IMR-90 (cell line): ENCODE results near the gene EXOC6. TPM values are rescaled to one million over a fixed set of nuclear protein-coding genes. Genes with fewer than 3 reads are reported as not detected.
A peak's percentile ranks its signal among the peaks of the same experiment; 100 is the strongest.

Experiments used
- ATAC-seq: fragments of 200-7000 bp; cut with Tn5 transposase; 2 replicates; pipeline ENCODE4 v1.9.1; 2020; ENCODE audit warnings: low read depth, mild to moderate bottlenecking, moderate library complexity
- BruUV-seq: library from RNA; stranded (reverse); fragments of 400-500 nt; replicated peaks from 2 replicates; lab custom pipeline; 2021; lab: Mats Ljungman, UMichigan
- CTCF ChIA-PET: fragments of 300-600 bp; formaldehyde crosslinking; extraction: SDS; loops from one replicate; lab custom pipeline; 2021; ENCODE audit warnings: antibody characterized with exemption; lab: Yijun Ruan, JAX
- POLR2A ChIA-PET: fragments of 300-600 bp; sonication (Branson Sonifier 250); formaldehyde crosslinking; loops from one replicate; lab custom pipeline; 2022; ENCODE audit warnings: antibody characterized with exemption; ENCODE audit not compliant: unreplicated experiment; lab: Charles Lee
- DNase-seq: peaks from one replicate; pipeline ENCODE4 v3.0.0; 2013
- H2AFZ ChIP-seq: replicated peaks from 2 replicates; pipeline ENCODE3; 2013; ENCODE audit warnings: low read length, mild to moderate bottlenecking; ENCODE audit not compliant: poor library complexity
- H2AK5ac ChIP-seq: 2 replicates; pipeline ENCODE4 v1.6.1; 2013; ENCODE audit warnings: low read depth, low read length, inconsistent platforms
- H2AK9ac ChIP-seq: replicated peaks from 2 replicates; pipeline ENCODE3; 2013; ENCODE audit warnings: mild to moderate bottlenecking, low read depth, low read length, moderate library complexity; ENCODE audit not compliant: poor library complexity
- H2BK120ac ChIP-seq: 2 replicates; pipeline ENCODE4 v1.6.1; 2013; ENCODE audit warnings: low read depth, low read length, inconsistent platforms
- H2BK15ac ChIP-seq: 3 replicates; pipeline ENCODE4 v1.6.1; 2013; ENCODE audit warnings: low read depth, low read length, inconsistent platforms
- H2BK20ac ChIP-seq: 2 replicates; pipeline ENCODE4 v1.6.1; 2013; ENCODE audit warnings: low read depth, mild to moderate bottlenecking, inconsistent platforms, low read length, moderate library complexity
- H2BK5ac ChIP-seq: 2 replicates; pipeline ENCODE4 v1.6.1; 2013; ENCODE audit warnings: mild to moderate bottlenecking, low read depth, low read length, inconsistent platforms; ENCODE audit not compliant: poor library complexity, severe bottlenecking
- H3K14ac ChIP-seq: replicated peaks from 2 replicates; pipeline ENCODE4 v1.6.1; 2013; ENCODE audit warnings: low read depth, low read length, inconsistent platforms
- H3K18ac ChIP-seq: 2 replicates; pipeline ENCODE4 v1.6.1; 2013; ENCODE audit warnings: low read depth, low read length, control low read depth
- H3K23ac ChIP-seq: 2 replicates; pipeline ENCODE4 v1.6.1; 2013; ENCODE audit warnings: low read depth, low read length, inconsistent platforms
- H3K27ac ChIP-seq: 2 replicates; pipeline ENCODE4 v1.5.1; 2013; ENCODE audit warnings: mild to moderate bottlenecking, control low read depth, low read length; ENCODE audit not compliant: insufficient read depth
- H3K27me3 ChIP-seq: 2 replicates; pipeline ENCODE4 v1.6.1; 2013; ENCODE audit warnings: low read length; ENCODE audit not compliant: control insufficient read depth, insufficient read depth
- H3K36me3 ChIP-seq: 2 replicates; pipeline ENCODE4 v1.6.1; 2013; ENCODE audit warnings: low read length, mixed read lengths; ENCODE audit not compliant: control insufficient read depth, insufficient read depth
- H3K4ac ChIP-seq: 2 replicates; pipeline ENCODE4 v1.6.1; 2013; ENCODE audit warnings: low read depth, low read length, inconsistent platforms
- H3K4me1 ChIP-seq: 2 replicates; pipeline ENCODE4 v1.6.1; 2013; ENCODE audit warnings: low read length, mixed read lengths; ENCODE audit not compliant: control insufficient read depth, insufficient read depth
- H3K4me2 ChIP-seq: 2 replicates; pipeline ENCODE4 v1.6.1; 2013; ENCODE audit warnings: low read depth, mild to moderate bottlenecking, control low read depth, low read length, moderate library complexity
- H3K4me3 ChIP-seq: 2 replicates; pipeline ENCODE4 v1.5.1; 2013; ENCODE audit warnings: low read depth, mild to moderate bottlenecking, control low read depth, low read length, moderate library complexity; ENCODE audit not compliant: insufficient read depth
- H3K56ac ChIP-seq: 2 replicates; pipeline ENCODE4 v1.6.1; 2013; ENCODE audit warnings: low read length, inconsistent platforms; ENCODE audit not compliant: insufficient read depth; ENCODE audit errors: extremely low read depth
- H3K79me1 ChIP-seq, 2 experiments: 2 replicates each; pipeline ENCODE4 v1.6.1; 2013; ENCODE audit warnings: low read length in 2 of 2, inconsistent platforms in 1 of 2, low read depth in 1 of 2
- H3K9ac ChIP-seq: 2 replicates; pipeline ENCODE4 v1.6.1; 2013; ENCODE audit warnings: low read depth, low read length, control low read depth
- H3K9me1 ChIP-seq: 2 replicates; pipeline ENCODE4 v1.6.1; 2013; ENCODE audit warnings: low read length, inconsistent platforms; ENCODE audit not compliant: insufficient read depth
- H3K9me3 ChIP-seq: 2 replicates; pipeline ENCODE4 v1.6.1; 2013; ENCODE audit warnings: low read length; ENCODE audit not compliant: control insufficient read depth, insufficient read depth
- H4K20me1 ChIP-seq: 2 replicates; pipeline ENCODE4 v1.6.1; 2013; ENCODE audit warnings: low read length, inconsistent platforms; ENCODE audit not compliant: insufficient read depth
- H4K5ac ChIP-seq: 2 replicates; pipeline ENCODE4 v1.6.1; 2013; ENCODE audit warnings: mild to moderate bottlenecking, low read depth, low read length, control low read depth
- H4K8ac ChIP-seq, 2 experiments: 2 replicates each; pipeline ENCODE4 v1.6.1; 2013; ENCODE audit warnings: low read depth in 2 of 2, low read length in 2 of 2, control low read depth in 1 of 2, inconsistent platforms in 1 of 2
- H4K91ac ChIP-seq: 2 replicates; pipeline ENCODE4 v1.6.1; 2013; ENCODE audit warnings: low read depth, low read length, inconsistent platforms; ENCODE audit not compliant: insufficient read depth
- BHLHE40 ChIP-seq: fragments of 150-350 bp; IDR thresholded peaks from 2 replicates; pipeline ENCODE4 v1.6.1; 2016; ENCODE audit warnings: mild to moderate bottlenecking, low read depth, low read length
- CEBPB ChIP-seq: IDR thresholded peaks from 2 replicates; pipeline ENCODE4 v1.6.1; 2012; ENCODE audit warnings: low read depth, low read length, improper control_type of control experiment
- CHD1 ChIP-seq: IDR thresholded peaks from 2 replicates; pipeline ENCODE4 v1.6.1; 2012; ENCODE audit warnings: low read depth, low read length, improper control_type of control experiment
- FOS ChIP-seq: fragments of 150-350 bp; IDR thresholded peaks from 2 replicates; pipeline ENCODE4 v1.6.1; 2016; ENCODE audit warnings: low read depth, low read length
- MAFK ChIP-seq: IDR thresholded peaks from 2 replicates; pipeline ENCODE4 v1.6.1; 2012; ENCODE audit warnings: low read depth, low read length, improper control_type of control experiment
- MAZ ChIP-seq: IDR thresholded peaks from 2 replicates; pipeline ENCODE4 v1.6.1; 2012; ENCODE audit warnings: low read depth, mild to moderate bottlenecking, low read length, improper control_type of control experiment, moderate library complexity, borderline replicate concordance
- MXI1 ChIP-seq: IDR thresholded peaks from 2 replicates; pipeline ENCODE4 v1.6.1; 2012; ENCODE audit warnings: low read depth, mild to moderate bottlenecking, low read length, moderate library complexity, borderline replicate concordance
- NFE2L2 ChIP-seq: fragments of 150-350 bp; IDR thresholded peaks from 2 replicates; pipeline ENCODE4 v1.6.1; 2016; ENCODE audit warnings: low read depth, mild to moderate bottlenecking, low read length
- POLR2A ChIP-seq: IDR thresholded peaks from 2 replicates; pipeline ENCODE4 v1.6.1; 2012; ENCODE audit warnings: mild to moderate bottlenecking, low read depth, low read length
- RAD21 ChIP-seq: IDR thresholded peaks from 2 replicates; pipeline ENCODE4 v1.6.1; 2012; ENCODE audit warnings: low read length, improper control_type of control experiment
- RCOR1 ChIP-seq: IDR thresholded peaks from 2 replicates; pipeline ENCODE4 v1.6.1; 2012; ENCODE audit warnings: mild to moderate bottlenecking, low read length, improper control_type of control experiment; ENCODE audit not compliant: insufficient replicate concordance
- RFX5 ChIP-seq: IDR thresholded peaks from 2 replicates; pipeline ENCODE4 v1.8.0; 2012; ENCODE audit warnings: low read depth, mild to moderate bottlenecking, low read length, moderate library complexity
- SMC3 ChIP-seq: fragments of 150-350 bp; IDR thresholded peaks from 2 replicates; pipeline ENCODE4 v1.6.1; 2016; ENCODE audit warnings: low read depth, mild to moderate bottlenecking, antibody characterized with exemption, low read length, moderate library complexity
- WGBS, 2 experiments: methylation state at CpG; one replicate each; pipeline versions ENCODE4 v1.1.5 to v1.1.7; 2013; ENCODE audit warnings: missing lambda C conversion rate in 2 of 2; ENCODE audit not compliant: insufficient read length in 1 of 2; ENCODE audit errors: extremely low coverage in 2 of 2; 5-methylcytosine and 5-hydroxymethylcytosine counted together
- dilution Hi-C: fragments of 300-500 bp; cut with HindIII; formaldehyde crosslinking; loops from one replicate; pipeline ENCODE4 v1.14.3; 2018; ENCODE audit warnings: low sequenced_read_pairs; ENCODE audit not compliant: unreplicated experiment
- in situ Hi-C: fragments of 300-500 bp; cut with MboI; formaldehyde crosslinking; loops from 3 replicates; pipeline ENCODE4 v1.14.3; 2019; ENCODE audit warnings: low sequenced_read_pairs, inconsistent platforms, mixed read lengths
- intact Hi-C: fragments of 100-400 bp; cut with micrococcal nuclease; formaldehyde crosslinking; loops from 2 replicates; pipeline ENCODE4 v1.10.0; 2022
- polyA plus RNA-seq, 3 experiments: library from polyadenylated mRNA; depleted of rRNA; stranded (reverse); fragments of >200 nt; gene quantifications; 2 replicates each; pipeline ENCODE4 v1.2.3, GENCODE V29; 2012; ENCODE audit warnings: low replicate concordance in 1 of 3
- total RNA-seq: library from RNA; depleted of rRNA; stranded (reverse); fragments of >200 nt; gene quantifications from 2 replicates; pipeline ENCODE4 v1.2.3, GENCODE V29; 2012
- TF ChIP-seq, protein P1 (sequence below): conservative IDR thresholded peaks from 2 replicates; pipeline ENCODE4 v1.5.1; 2012; ENCODE audit warnings: mild to moderate bottlenecking, low read depth, low read length, improper control_type of control experiment
- TF ChIP-seq, protein P2 (sequence below): fragments of 150-350 bp; IDR thresholded peaks from 2 replicates; pipeline ENCODE4 v1.6.1; 2017; ENCODE audit warnings: mild to moderate bottlenecking, antibody characterized with exemption, low read length, low read depth

EXOC6 gene
- total and polyA plus RNA-seq, 2 of the 4 experiments (the other 2 are of a cell fraction), result 4.5 to 11.5 TPM

DNA sequence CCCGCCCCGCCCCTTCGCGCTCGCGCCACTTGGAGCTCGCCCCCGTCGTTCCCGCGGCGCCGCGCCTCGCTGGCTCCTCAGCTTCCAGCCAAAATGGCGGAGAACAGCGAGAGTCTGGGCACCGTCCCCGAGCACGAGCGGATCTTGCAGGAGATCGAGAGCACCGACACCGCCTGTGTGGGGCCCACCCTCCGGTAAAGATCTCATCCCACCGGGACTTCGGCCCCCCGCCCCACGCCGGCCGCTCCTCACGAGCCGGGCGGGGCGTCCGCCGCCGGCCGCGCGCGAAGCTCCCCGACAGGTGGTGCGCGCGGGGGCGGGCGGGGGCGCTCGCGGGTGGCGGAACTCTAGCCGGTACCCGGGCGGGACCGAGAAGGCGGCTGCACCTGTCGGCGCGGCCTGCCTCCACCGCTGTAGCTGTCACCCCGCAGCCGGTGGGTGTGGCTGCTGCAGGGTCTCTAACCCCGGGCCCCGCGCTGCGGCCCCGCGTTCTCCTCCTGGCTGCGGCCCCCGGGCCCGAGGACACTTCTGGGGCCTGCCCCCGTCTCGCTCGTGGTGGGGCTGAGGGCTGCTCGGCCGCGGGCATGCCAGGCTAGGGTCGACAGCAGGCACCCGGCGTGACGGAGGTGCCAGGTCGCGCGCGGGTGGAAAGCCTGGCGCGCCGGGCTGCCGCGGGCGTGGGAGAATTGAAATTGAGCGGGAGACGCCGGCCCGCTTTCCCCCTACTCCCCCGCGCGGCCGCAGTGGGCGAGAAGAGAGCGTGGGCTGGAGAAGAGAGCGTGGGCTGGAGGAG lies at the start of gene EXOC6 (continued):
- TF ChIP-seq RCOR1 (peak; percentile 11), CHD1 (no peak), POLR2A (peak; percentile 45; the same call in 1 of the 2 replicates)

DNA sequence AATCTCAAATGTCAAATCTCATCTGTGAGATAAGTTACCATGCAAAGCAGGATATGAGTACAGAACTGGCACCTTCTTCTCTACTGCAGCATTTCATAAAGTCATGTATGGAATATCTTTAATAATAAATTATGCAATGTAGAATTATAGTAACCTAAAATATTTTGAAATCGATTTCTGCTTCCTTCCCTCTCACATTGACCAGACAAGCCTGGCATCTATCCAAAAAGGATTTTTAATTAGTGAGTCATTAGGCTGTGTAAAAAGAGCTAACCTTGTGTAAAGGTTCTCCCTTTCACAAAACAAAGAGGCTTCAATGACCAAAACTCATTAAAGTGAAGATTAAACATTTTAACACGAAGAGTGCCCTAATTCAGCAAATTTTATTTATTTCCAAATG lies 48.8 kb upstream of the EXOC6 start:
- Histone ChIP-seq H2BK120ac (no peak overlapping the region), H2BK15ac (no peak overlapping the region), H3K18ac (no peak overlapping the region), H4K91ac (no peak overlapping the region), H4K8ac (no peak overlapping the region), H3K23ac (no peak overlapping the region), H3K27ac (no peak overlapping the region), H2BK20ac (no peak overlapping the region), H3K14ac (no peak overlapping the region), H3K4ac (no peak overlapping the region), H4K5ac (no peak overlapping the region), H3K9me1 (no peaks in the 10 kb centered on the region), H2AK9ac (no peak overlapping the region), H4K20me1 (no peaks in the 10 kb centered on the region), H3K9me3 (no peaks in the 10 kb centered on the region), H2BK5ac (no peak overlapping the region), H2AK5ac (no peak overlapping the region), H3K4me1 (no peaks in the 10 kb centered on the region), H3K27me3 (no peaks in the 10 kb centered on the region), H3K79me1 (no peaks in the 10 kb centered on the region), H3K4me2 (no peak overlapping the region), H3K4me3 (no peak overlapping the region), H2AFZ (no peak overlapping the region), H3K56ac (no peak overlapping the region), H3K36me3 (no peaks in the 10 kb centered on the region), H3K9ac (no peak overlapping the region)
- WGBS, 2 experiments, result no CpG with 5 or more reads among the region's 2 CpGs
- in situ Hi-C loops (no loop called here), dilution Hi-C loops (no loop called here), intact Hi-C loops (no loop called here)
- no TSS peak for BruUV-seq
- CTCF ChIA-PET, result no interaction called here
- TF ChIP-seq BHLHE40 (no peak), RAD21 (no peak), CEBPB (no peak), NFE2L2 (no peak), POLR2A (no peak), CHD1 (no peak), RCOR1 (no peak), SMC3 (no peak), RFX5 (no peak), MAFK (no peak), FOS (no peak), MXI1 (no peak), MAZ (no peak)
- TF ChIP-seq, protein P1, sequence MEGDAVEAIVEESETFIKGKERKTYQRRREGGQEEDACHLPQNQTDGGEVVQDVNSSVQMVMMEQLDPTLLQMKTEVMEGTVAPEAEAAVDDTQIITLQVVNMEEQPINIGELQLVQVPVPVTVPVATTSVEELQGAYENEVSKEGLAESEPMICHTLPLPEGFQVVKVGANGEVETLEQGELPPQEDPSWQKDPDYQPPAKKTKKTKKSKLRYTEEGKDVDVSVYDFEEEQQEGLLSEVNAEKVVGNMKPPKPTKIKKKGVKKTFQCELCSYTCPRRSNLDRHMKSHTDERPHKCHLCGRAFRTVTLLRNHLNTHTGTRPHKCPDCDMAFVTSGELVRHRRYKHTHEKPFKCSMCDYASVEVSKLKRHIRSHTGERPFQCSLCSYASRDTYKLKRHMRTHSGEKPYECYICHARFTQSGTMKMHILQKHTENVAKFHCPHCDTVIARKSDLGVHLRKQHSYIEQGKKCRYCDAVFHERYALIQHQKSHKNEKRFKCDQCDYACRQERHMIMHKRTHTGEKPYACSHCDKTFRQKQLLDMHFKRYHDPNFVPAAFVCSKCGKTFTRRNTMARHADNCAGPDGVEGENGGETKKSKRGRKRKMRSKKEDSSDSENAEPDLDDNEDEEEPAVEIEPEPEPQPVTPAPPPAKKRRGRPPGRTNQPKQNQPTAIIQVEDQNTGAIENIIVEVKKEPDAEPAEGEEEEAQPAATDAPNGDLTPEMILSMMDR, result no peak
- TF ChIP-seq, protein P2, sequence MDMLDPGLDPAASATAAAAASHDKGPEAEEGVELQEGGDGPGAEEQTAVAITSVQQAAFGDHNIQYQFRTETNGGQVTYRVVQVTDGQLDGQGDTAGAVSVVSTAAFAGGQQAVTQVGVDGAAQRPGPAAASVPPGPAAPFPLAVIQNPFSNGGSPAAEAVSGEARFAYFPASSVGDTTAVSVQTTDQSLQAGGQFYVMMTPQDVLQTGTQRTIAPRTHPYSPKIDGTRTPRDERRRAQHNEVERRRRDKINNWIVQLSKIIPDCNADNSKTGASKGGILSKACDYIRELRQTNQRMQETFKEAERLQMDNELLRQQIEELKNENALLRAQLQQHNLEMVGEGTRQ, result no peak
- DNase-seq, result peak; percentile 12
- ATAC-seq, result no peak
- POLR2A ChIA-PET, result no interaction called here
